ENCODE data around the gene JPT2. TPM values are rescaled to one million over a fixed set of nuclear protein-coding genes. Genes with fewer than 3 reads are reported as not detected.
A peak's percentile ranks its signal among the peaks of the same experiment; 100 is the strongest.

The JPT2 gene
- total and polyA plus RNA-seq, 2 donors: 30.7 to 37.3 TPM

- Histone ChIP-seq H3K36me3 (ENCODE audit: insufficient read depth) (peaks cover 5% of the 10 kb centered on the region), H3K27ac (ENCODE audit: low read depth) (no peak overlapping the region), H3K4me3 (ENCODE audit: low read depth, low read length) (no peak overlapping the region), H3K4me1 (ENCODE audit: insufficient read depth) (no peaks in the 10 kb centered on the region)
- no peak for DNase-seq (ENCODE audit: extremely low spot score)
- 85% methylated on average over 7 of the region's 7 CpGs for WGBS
Observed at GRCh38 chr16:1674306-1674705, 3.8 kb upstream of the JPT2 start.

GRCh38 chr16:1674751-1675664 is 3.1 kb upstream of the JPT2 start:
- no peak overlapping the region for H3K27ac ChIP-seq (ENCODE audit: low read depth)
- WGBS: 92% methylated on average over 19 of the region's 19 CpGs
- H3K4me1 ChIP-seq (ENCODE audit: insufficient read depth): peaks cover 1% of the 10 kb centered on the region
- DNase-seq (ENCODE audit: extremely low spot score): no peak
- H3K4me3 ChIP-seq (ENCODE audit: low read depth, low read length): no peak overlapping the region
- H3K36me3 ChIP-seq (ENCODE audit: insufficient read depth): peaks cover 5% of the 10 kb centered on the region

- WGBS: 93% methylated on average over 12 of the region's 12 CpGs
- Histone ChIP-seq H3K27ac (ENCODE audit: low read depth) (no peak overlapping the region), H3K36me3 (ENCODE audit: insufficient read depth) (peaks cover 5% of the 10 kb centered on the region), H3K4me3 (ENCODE audit: low read depth, low read length) (no peak overlapping the region), H3K4me1 (ENCODE audit: insufficient read depth) (peaks cover 1% of the 10 kb centered on the region)
- no peak for DNase-seq (ENCODE audit: extremely low spot score)
Observed at GRCh38 chr16:1676661-1677060, 1.4 kb upstream of the JPT2 start.

- WGBS: 88% methylated on average over 18 of the region's 18 CpGs
- Histone ChIP-seq H3K27ac (ENCODE audit: low read depth) (no peak overlapping the region), H3K4me1 (ENCODE audit: insufficient read depth) (peaks cover 1% of the 10 kb centered on the region), H3K4me3 (ENCODE audit: low read depth, low read length) (no peak overlapping the region), H3K36me3 (ENCODE audit: insufficient read depth) (peaks cover 3% of the 10 kb centered on the region)
- no peak for DNase-seq (ENCODE audit: extremely low spot score)
Observed at GRCh38 chr16:1677339-1677738, 740 bp upstream of the JPT2 start.

GRCh38 chr16:1678500-1679098 is 520 bp downstream of the JPT2 start:
- Histone ChIP-seq H3K4me1 (ENCODE audit: insufficient read depth) (peaks cover 1% of the 10 kb centered on the region), H3K27ac (ENCODE audit: low read depth) (peak overlapping the region; percentile 67), H3K36me3 (ENCODE audit: insufficient read depth) (no peaks in the 10 kb centered on the region), H3K4me3 (ENCODE audit: low read depth, low read length) (peak overlapping the region; percentile 79)
- WGBS: 1% methylated on average over 45 of the region's 45 CpGs
- DNase-seq (ENCODE audit: extremely low spot score): no peak

- DNase-seq (ENCODE audit: extremely low spot score): no peak
- Histone ChIP-seq H3K4me1 (ENCODE audit: insufficient read depth) (peaks cover 1% of the 10 kb centered on the region), H3K27ac (ENCODE audit: low read depth) (no peak overlapping the region), H3K36me3 (ENCODE audit: insufficient read depth) (no peaks in the 10 kb centered on the region), H3K4me3 (ENCODE audit: low read depth, low read length) (no peak overlapping the region)
- WGBS: 91% methylated on average over 14 of the region's 14 CpGs
Observed at GRCh38 chr16:1680361-1680760, 2.3 kb downstream of the JPT2 start.

- no peak for DNase-seq (ENCODE audit: extremely low spot score)
- no peak overlapping the region for H3K27ac ChIP-seq (ENCODE audit: low read depth)
- WGBS: 91% methylated on average over 10 of the region's 10 CpGs
Observed at GRCh38 chr16:1681032-1681431, 3.0 kb downstream of the JPT2 start.

GRCh38 chr16:1687427-1688316 is 9.6 kb downstream of the JPT2 start:
- no peak overlapping the region for H3K27ac ChIP-seq (ENCODE audit: low read depth)
- no peaks in the 10 kb centered on the region for H3K4me1 ChIP-seq (ENCODE audit: insufficient read depth)
- H3K36me3 ChIP-seq (ENCODE audit: insufficient read depth): no peaks in the 10 kb centered on the region
- no peak overlapping the region for H3K4me3 ChIP-seq (ENCODE audit: low read depth, low read length)
- DNase-seq (ENCODE audit: extremely low spot score): no peak
- WGBS: 88% methylated on average over 17 of the region's 17 CpGs

More at GRCh38 chr16:1681032-1681431, 3.0 kb downstream of the JPT2 start:
- H3K4me1 ChIP-seq (ENCODE audit: insufficient read depth): peaks cover 1% of the 10 kb centered on the region
- H3K36me3 ChIP-seq (ENCODE audit: insufficient read depth): no peaks in the 10 kb centered on the region
- H3K4me3 ChIP-seq (ENCODE audit: low read depth, low read length): no peak overlapping the region

GRCh38 chr16:1688807-1689560 is 10.9 kb downstream of the JPT2 start:
- Histone ChIP-seq H3K36me3 (ENCODE audit: insufficient read depth) (no peaks in the 10 kb centered on the region), H3K4me3 (ENCODE audit: low read depth, low read length) (no peak overlapping the region), H3K4me1 (ENCODE audit: insufficient read depth) (no peaks in the 10 kb centered on the region), H3K27ac (ENCODE audit: low read depth) (no peak overlapping the region)
- no peak for DNase-seq (ENCODE audit: extremely low spot score)
- 83% methylated on average over 10 of the region's 10 CpGs for WGBS

- H3K27ac ChIP-seq (ENCODE audit: low read depth): no peak overlapping the region
- no peak for DNase-seq (ENCODE audit: extremely low spot score)
- WGBS: 88% methylated on average over 13 of the region's 13 CpGs
- H3K4me3 ChIP-seq (ENCODE audit: low read depth, low read length): no peak overlapping the region
- H3K4me1 ChIP-seq (ENCODE audit: insufficient read depth): no peaks in the 10 kb centered on the region
- no peaks in the 10 kb centered on the region for H3K36me3 ChIP-seq (ENCODE audit: insufficient read depth)
Observed at GRCh38 chr16:1689853-1690252, 11.8 kb downstream of the JPT2 start.

- 85% methylated on average over 1 of the region's 1 CpG for WGBS
Observed at GRCh38 chr16:1690810-1691209, 12.7 kb downstream of the JPT2 start.

GRCh38 chr16:1691276-1691675 is 13.2 kb downstream of the JPT2 start:
- no peaks in the 10 kb centered on the region for H3K36me3 ChIP-seq (ENCODE audit: insufficient read depth)
- H3K27ac ChIP-seq (ENCODE audit: low read depth): no peak overlapping the region
- no peak overlapping the region for H3K4me3 ChIP-seq (ENCODE audit: low read depth, low read length)
- no peak for DNase-seq (ENCODE audit: extremely low spot score)
- H3K4me1 ChIP-seq (ENCODE audit: insufficient read depth): no peaks in the 10 kb centered on the region

More at GRCh38 chr16:1690810-1691209, 12.7 kb downstream of the JPT2 start:
- H3K36me3 ChIP-seq (ENCODE audit: insufficient read depth): no peaks in the 10 kb centered on the region
- no peak for DNase-seq (ENCODE audit: extremely low spot score)
- no peak overlapping the region for H3K4me3 ChIP-seq (ENCODE audit: low read depth, low read length)
- no peak overlapping the region for H3K27ac ChIP-seq (ENCODE audit: low read depth)
- H3K4me1 ChIP-seq (ENCODE audit: insufficient read depth): no peaks in the 10 kb centered on the region

GRCh38 chr16:1691956-1692355 is 13.9 kb downstream of the JPT2 start:
- 91% methylated on average over 21 of the region's 21 CpGs for WGBS
- no peak for DNase-seq (ENCODE audit: extremely low spot score)
- Histone ChIP-seq H3K4me3 (ENCODE audit: low read depth, low read length) (no peak overlapping the region), H3K36me3 (ENCODE audit: insufficient read depth) (no peaks in the 10 kb centered on the region), H3K27ac (ENCODE audit: low read depth) (no peak overlapping the region), H3K4me1 (ENCODE audit: insufficient read depth) (no peaks in the 10 kb centered on the region)

Data from urinary bladder (tissue), 4 donors.